GM12878 (cell line): ENCODE data around the gene C17orf50. TPM values are rescaled to one million over a fixed set of nuclear protein-coding genes. Genes with fewer than 3 reads are reported as not detected.

Source experiments
- ATAC-seq: fragments of 200-7000 bp; cut with Tn5 transposase; 3 replicates; pipeline ENCODE4 v1.9.1; 2020; ENCODE audit warnings: mild to moderate bottlenecking, moderate library complexity
- BruUV-seq: library from RNA; stranded (reverse); fragments of 400-500 nt; replicated peaks from 2 replicates; lab custom pipeline; 2021; lab: Mats Ljungman, UMichigan
- CTCF ChIA-PET: fragments of 300-600 bp; sonication (Branson Sonifier 250); formaldehyde crosslinking; extraction: SDS; loops from one replicate; lab custom pipeline; 2021; ENCODE audit warnings: inconsistent platforms; lab: Yijun Ruan, JAX
- POLR2A ChIA-PET: fragments of 350-600 bp; formaldehyde crosslinking; extraction: SDS; loops from one replicate; lab custom pipeline; 2021; ENCODE audit warnings: inconsistent platforms; lab: Charles Lee
- RAD21 ChIA-PET: fragments of 300-600 bp; sonication (Branson Sonifier 250); formaldehyde crosslinking; loops from one replicate; lab custom pipeline; 2023; ENCODE audit warnings: antibody characterized with exemption; ENCODE audit not compliant: unreplicated experiment; lab: Charles Lee
- SMC1A ChIA-PET: fragments of 300-600 bp; sonication (Branson Sonifier 250); formaldehyde crosslinking; loops from one replicate; lab custom pipeline; 2023; ENCODE audit not compliant: unreplicated experiment, uncharacterized antibody; lab: Charles Lee
- DNase-seq: peaks from one replicate; pipeline ENCODE4 v3.0.0-alpha.2; 2011; ENCODE audit warnings: low read depth, low spot score
- FAIRE-seq: peaks from 3 replicates; lab custom pipeline; 2011; peaks lifted over from hg19 to GRCh38; lab: Jason Lieb, UNC
- H2AFZ ChIP-seq: 2 replicates; pipeline ENCODE4 v1.6.0; 2011; ENCODE audit warnings: low read depth, low read length, control low read depth; ENCODE audit not compliant: control insufficient read depth
- H3K27ac ChIP-seq: 2 replicates; pipeline ENCODE4 v1.5.1; 2011; ENCODE audit warnings: control low read depth; ENCODE audit not compliant: control insufficient read depth, insufficient read depth
- H3K27me3 ChIP-seq, 2 experiments: replicated peaks in 1 of 2; 2 replicates each; pipeline versions ENCODE4 v1.6.0 to v1.6.1; 2011; ENCODE audit warnings: low read length in 1 of 2; ENCODE audit not compliant: control insufficient read depth in 2 of 2, insufficient read depth in 2 of 2
- H3K36me3 ChIP-seq, 2 experiments: 2 replicates each; pipeline ENCODE4 v1.5.1; 2011; ENCODE audit warnings: low read length in 1 of 2; ENCODE audit not compliant: control insufficient read depth in 2 of 2, insufficient read depth in 2 of 2
- H3K4me1 ChIP-seq: 2 replicates; pipeline ENCODE4 v1.6.1; 2011; ENCODE audit warnings: mild to moderate bottlenecking, low read length, moderate library complexity, mixed read lengths; ENCODE audit not compliant: control insufficient read depth, insufficient read depth
- H3K4me2 ChIP-seq: 2 replicates; pipeline ENCODE4 v1.6.0; 2011; ENCODE audit warnings: control low read depth; ENCODE audit not compliant: control insufficient read depth, insufficient read depth
- H3K4me3 ChIP-seq: fragments of 200-600 bp; sonication (generic); 2 replicates; pipeline ENCODE4 v1.5.1; 2016
- H3K79me2 ChIP-seq: 2 replicates; pipeline ENCODE4 v1.6.0; 2011; ENCODE audit warnings: low read length; ENCODE audit not compliant: control insufficient read depth, insufficient read depth
- H3K9ac ChIP-seq: 2 replicates; pipeline ENCODE4 v1.8.0; 2011; ENCODE audit warnings: low read length, control low read depth, mixed read lengths; ENCODE audit not compliant: control insufficient read depth, insufficient read depth
- H3K9me3 ChIP-seq: replicated peaks from 3 replicates; pipeline ENCODE4 v1.5.1; 2011; ENCODE audit warnings: mild to moderate bottlenecking, low read length; ENCODE audit not compliant: control insufficient read depth, insufficient read depth
- H4K20me1 ChIP-seq: 2 replicates; pipeline ENCODE4 v1.6.0; 2011; ENCODE audit not compliant: control insufficient read depth, insufficient read depth
- CEBPB ChIP-seq, 2 experiments: fragments of 150-350 bp in 1 of 2; IDR thresholded peaks; 2 replicates each; pipeline ENCODE4 v1.6.1; 2012 to 2014; ENCODE audit warnings: low read depth in 2 of 2, low read length in 2 of 2, borderline replicate concordance in 1 of 2, inconsistent platforms in 1 of 2
- GATAD2B ChIP-seq: fragments of 450-650 bp; conservative IDR thresholded peaks from 2 replicates; pipeline ENCODE4 v1.6.1; 2017; ENCODE audit warnings: low read depth, mild to moderate bottlenecking, moderate library complexity
- HDAC2 ChIP-seq: fragments of 200-600 bp; sonication (generic); IDR thresholded peaks from 2 replicates; pipeline ENCODE4 v1.6.1; 2017
- MEF2B ChIP-seq: fragments of 450-650 bp; IDR thresholded peaks from 2 replicates; pipeline ENCODE4 v1.6.1; 2018; ENCODE audit warnings: mild to moderate bottlenecking, moderate library complexity; ENCODE audit not compliant: partially characterized antibody, poor library complexity, severe bottlenecking
- MXI1 ChIP-seq: fragments of 150-350 bp; IDR thresholded peaks from 2 replicates; pipeline ENCODE4 v1.6.1; 2011; ENCODE audit warnings: low read depth, mild to moderate bottlenecking, inconsistent platforms, low read length, improper control_type of control experiment
- NFIC ChIP-seq: IDR thresholded peaks from 2 replicates; pipeline ENCODE4 v1.6.1; 2012; ENCODE audit warnings: low read depth, mild to moderate bottlenecking, inconsistent platforms, low read length, moderate library complexity
- PAX8 ChIP-seq: fragments of 450-650 bp; IDR thresholded peaks from 2 replicates; pipeline ENCODE4 v1.6.1; 2017; ENCODE audit warnings: mild to moderate bottlenecking, moderate library complexity
- YBX1 ChIP-seq: fragments of 450-650 bp; IDR thresholded peaks from 2 replicates; pipeline ENCODE4 v1.6.1; 2016; ENCODE audit warnings: antibody characterized with exemption
- ZNF217 ChIP-seq: fragments of 450-650 bp; IDR thresholded peaks from 2 replicates; pipeline ENCODE4 v1.6.1; 2017; ENCODE audit warnings: antibody characterized with exemption, mild to moderate bottlenecking
- WGBS: methylation state at CpG from one replicate; pipeline ENCODE4 v1.1.6; 2016; ENCODE audit warnings: low lambda C conversion rate; ENCODE audit not compliant: insufficient replicate concordance, insufficient coverage; ENCODE audit errors: missing lambda C conversion rate; 5-methylcytosine and 5-hydroxymethylcytosine counted together
- in situ Hi-C: fragments of 300-500 bp; cut with MboI; formaldehyde crosslinking; loops from 9 replicates; pipeline ENCODE4 v1.14.3; 2018; ENCODE audit warnings: mixed read lengths
- intact Hi-C: fragments of 100-400 bp; cut with micrococcal nuclease; formaldehyde crosslinking; loops from one replicate; pipeline ENCODE4 v1.14.2; 2022; ENCODE audit not compliant: unreplicated experiment
- polyA plus RNA-seq, 11 experiments: library from polyadenylated mRNA; depleted of rRNA in 4 of 11; unstranded in 6 of 11; stranded (reverse) in 5 of 11; fragments of >200 nt; fragmentation: Nextera tagmentation in 4 of 11; fragmentation: Illumina TruSeq in 1 of 11; extraction: Ambion mirVana in 4 of 11; extraction: Trizol in 1 of 11; gene quantifications; 1 replicate in 1 of 11; 2 replicates in 10 of 11; pipeline versions ENCODE4 v1.2.1 to v1.2.3, GENCODE V29; 2011 to 2016; ENCODE audit warnings: inconsistent platforms in 2 of 11, missing spikeins in 2 of 11, low read depth in 1 of 11
- total RNA-seq, 4 experiments: library from RNA; depleted of rRNA in 3 of 4; stranded (reverse); fragments of >200 nt in 3 of 4; fragmentation: Illumina TruSeq in 1 of 4; extraction: Trizol in 1 of 4; gene quantifications; 2 replicates each; pipeline versions ENCODE4 v1.2.1 to v1.2.3, GENCODE V29; 2013 to 2021
- TF ChIP-seq, protein P1 (sequence below): fragments of 450-650 bp; IDR thresholded peaks from 2 replicates; pipeline ENCODE4 v1.6.1; 2017; ENCODE audit warnings: mild to moderate bottlenecking
- TF ChIP-seq, protein P2 (sequence below): IDR thresholded peaks from 2 replicates; pipeline ENCODE4 v1.6.1; 2012; ENCODE audit warnings: improper control_type of control experiment, low read depth, low read length; ENCODE audit not compliant: insufficient replicate concordance
- TF ChIP-seq, protein P3 (sequence below): fragments of 450-650 bp; IDR thresholded peaks from 2 replicates; pipeline ENCODE4 v1.6.1; 2016; ENCODE audit warnings: mild to moderate bottlenecking, moderate library complexity, borderline replicate concordance

C17orf50 gene
- total and polyA plus RNA-seq, 10 of the 15 experiments (the other 5 are each of a cell fraction or from before 2014, with no cell fraction given) = 0.16 TPM; not detected in 9

DNA sequence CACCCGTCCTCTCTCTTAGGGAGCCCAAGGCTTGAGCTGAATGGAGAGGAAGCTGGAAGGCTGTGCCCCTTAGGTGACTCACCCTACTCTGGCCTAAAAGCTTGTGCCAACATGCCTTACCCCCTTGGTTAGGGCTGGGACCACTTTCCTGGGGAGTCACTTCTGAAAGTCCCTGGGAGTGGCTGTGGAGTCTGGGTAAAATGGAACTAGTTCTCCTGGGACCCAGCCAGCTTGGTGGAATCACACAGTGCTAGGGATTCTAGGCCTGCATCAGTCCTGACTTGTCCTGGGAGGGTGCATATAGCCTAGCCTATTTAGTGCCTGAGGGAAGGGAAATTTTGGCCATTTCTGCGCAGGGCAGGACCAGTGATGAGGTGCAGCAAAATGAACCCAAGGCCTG, 24.2 kb downstream of the C17orf50 start:
- H3K4me3 ChIP-seq = no peak overlapping the region
- no TSS peak for BruUV-seq
- ATAC-seq (no peak), FAIRE-seq (no peak), DNase-seq (no peak)
- no peak overlapping the region for H2AFZ ChIP-seq
- no peak overlapping the region for H3K4me2 ChIP-seq
- H3K4me1 ChIP-seq = no peaks in the 10 kb centered on the region
- H3K9me3 ChIP-seq = no peaks in the 10 kb centered on the region
- WGBS = 86% methylated on average over 2 of the region's 2 CpGs
- no peaks in the 10 kb centered on the region for H3K36me3 ChIP-seq
- ChIA-PET CTCF (interaction anchor here (2.1 kb wide), 1 partner anchor 21 kb away, joined by 12 read pairs; no protein-coding TSS in a partner anchor), SMC1A (no interaction called here), RAD21 (no interaction called here), POLR2A (no interaction called here)
- in situ Hi-C loops = no loop called here
- intact Hi-C loops = no loop called here
- no peak overlapping the region for H3K27ac ChIP-seq
- no peaks in the 10 kb centered on the region for H4K20me1 ChIP-seq
- H3K79me2 ChIP-seq = no peaks in the 10 kb centered on the region
- peaks cover 2 to 6% of the 10 kb centered on the region in 2 experiments; a peak in 2 of 4 replicates for H3K27me3 ChIP-seq
- no peak overlapping the region for H3K9ac ChIP-seq
- TF ChIP-seq HDAC2 (no peak), ZNF217 (no peak), MXI1 (no peak), NFIC (no peak), GATAD2B (no peak), PAX8 (no peak), CEBPB (IDR thresholded peaks at IDR 0.05; ENCODE audit: borderline replicate concordance in 1 of 2, low read depth in 2 of 2, low read length in 2 of 2) (no peak), YBX1 (no peak), MEF2B (no peak)
- TF ChIP-seq, protein P1, sequence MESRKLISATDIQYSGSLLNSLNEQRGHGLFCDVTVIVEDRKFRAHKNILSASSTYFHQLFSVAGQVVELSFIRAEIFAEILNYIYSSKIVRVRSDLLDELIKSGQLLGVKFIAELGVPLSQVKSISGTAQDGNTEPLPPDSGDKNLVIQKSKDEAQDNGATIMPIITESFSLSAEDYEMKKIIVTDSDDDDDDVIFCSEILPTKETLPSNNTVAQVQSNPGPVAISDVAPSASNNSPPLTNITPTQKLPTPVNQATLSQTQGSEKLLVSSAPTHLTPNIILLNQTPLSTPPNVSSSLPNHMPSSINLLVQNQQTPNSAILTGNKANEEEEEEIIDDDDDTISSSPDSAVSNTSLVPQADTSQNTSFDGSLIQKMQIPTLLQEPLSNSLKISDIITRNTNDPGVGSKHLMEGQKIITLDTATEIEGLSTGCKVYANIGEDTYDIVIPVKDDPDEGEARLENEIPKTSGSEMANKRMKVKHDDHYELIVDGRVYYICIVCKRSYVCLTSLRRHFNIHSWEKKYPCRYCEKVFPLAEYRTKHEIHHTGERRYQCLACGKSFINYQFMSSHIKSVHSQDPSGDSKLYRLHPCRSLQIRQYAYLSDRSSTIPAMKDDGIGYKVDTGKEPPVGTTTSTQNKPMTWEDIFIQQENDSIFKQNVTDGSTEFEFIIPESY = no peak
- TF ChIP-seq, protein P2, sequence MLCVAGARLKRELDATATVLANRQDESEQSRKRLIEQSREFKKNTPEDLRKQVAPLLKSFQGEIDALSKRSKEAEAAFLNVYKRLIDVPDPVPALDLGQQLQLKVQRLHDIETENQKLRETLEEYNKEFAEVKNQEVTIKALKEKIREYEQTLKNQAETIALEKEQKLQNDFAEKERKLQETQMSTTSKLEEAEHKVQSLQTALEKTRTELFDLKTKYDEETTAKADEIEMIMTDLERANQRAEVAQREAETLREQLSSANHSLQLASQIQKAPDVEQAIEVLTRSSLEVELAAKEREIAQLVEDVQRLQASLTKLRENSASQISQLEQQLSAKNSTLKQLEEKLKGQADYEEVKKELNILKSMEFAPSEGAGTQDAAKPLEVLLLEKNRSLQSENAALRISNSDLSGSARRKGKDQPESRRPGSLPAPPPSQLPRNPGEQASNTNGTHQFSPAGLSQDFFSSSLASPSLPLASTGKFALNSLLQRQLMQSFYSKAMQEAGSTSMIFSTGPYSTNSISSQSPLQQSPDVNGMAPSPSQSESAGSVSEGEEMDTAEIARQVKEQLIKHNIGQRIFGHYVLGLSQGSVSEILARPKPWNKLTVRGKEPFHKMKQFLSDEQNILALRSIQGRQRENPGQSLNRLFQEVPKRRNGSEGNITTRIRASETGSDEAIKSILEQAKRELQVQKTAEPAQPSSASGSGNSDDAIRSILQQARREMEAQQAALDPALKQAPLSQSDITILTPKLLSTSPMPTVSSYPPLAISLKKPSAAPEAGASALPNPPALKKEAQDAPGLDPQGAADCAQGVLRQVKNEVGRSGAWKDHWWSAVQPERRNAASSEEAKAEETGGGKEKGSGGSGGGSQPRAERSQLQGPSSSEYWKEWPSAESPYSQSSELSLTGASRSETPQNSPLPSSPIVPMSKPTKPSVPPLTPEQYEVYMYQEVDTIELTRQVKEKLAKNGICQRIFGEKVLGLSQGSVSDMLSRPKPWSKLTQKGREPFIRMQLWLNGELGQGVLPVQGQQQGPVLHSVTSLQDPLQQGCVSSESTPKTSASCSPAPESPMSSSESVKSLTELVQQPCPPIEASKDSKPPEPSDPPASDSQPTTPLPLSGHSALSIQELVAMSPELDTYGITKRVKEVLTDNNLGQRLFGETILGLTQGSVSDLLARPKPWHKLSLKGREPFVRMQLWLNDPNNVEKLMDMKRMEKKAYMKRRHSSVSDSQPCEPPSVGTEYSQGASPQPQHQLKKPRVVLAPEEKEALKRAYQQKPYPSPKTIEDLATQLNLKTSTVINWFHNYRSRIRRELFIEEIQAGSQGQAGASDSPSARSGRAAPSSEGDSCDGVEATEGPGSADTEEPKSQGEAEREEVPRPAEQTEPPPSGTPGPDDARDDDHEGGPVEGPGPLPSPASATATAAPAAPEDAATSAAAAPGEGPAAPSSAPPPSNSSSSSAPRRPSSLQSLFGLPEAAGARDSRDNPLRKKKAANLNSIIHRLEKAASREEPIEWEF = no peak
- TF ChIP-seq, protein P3, sequence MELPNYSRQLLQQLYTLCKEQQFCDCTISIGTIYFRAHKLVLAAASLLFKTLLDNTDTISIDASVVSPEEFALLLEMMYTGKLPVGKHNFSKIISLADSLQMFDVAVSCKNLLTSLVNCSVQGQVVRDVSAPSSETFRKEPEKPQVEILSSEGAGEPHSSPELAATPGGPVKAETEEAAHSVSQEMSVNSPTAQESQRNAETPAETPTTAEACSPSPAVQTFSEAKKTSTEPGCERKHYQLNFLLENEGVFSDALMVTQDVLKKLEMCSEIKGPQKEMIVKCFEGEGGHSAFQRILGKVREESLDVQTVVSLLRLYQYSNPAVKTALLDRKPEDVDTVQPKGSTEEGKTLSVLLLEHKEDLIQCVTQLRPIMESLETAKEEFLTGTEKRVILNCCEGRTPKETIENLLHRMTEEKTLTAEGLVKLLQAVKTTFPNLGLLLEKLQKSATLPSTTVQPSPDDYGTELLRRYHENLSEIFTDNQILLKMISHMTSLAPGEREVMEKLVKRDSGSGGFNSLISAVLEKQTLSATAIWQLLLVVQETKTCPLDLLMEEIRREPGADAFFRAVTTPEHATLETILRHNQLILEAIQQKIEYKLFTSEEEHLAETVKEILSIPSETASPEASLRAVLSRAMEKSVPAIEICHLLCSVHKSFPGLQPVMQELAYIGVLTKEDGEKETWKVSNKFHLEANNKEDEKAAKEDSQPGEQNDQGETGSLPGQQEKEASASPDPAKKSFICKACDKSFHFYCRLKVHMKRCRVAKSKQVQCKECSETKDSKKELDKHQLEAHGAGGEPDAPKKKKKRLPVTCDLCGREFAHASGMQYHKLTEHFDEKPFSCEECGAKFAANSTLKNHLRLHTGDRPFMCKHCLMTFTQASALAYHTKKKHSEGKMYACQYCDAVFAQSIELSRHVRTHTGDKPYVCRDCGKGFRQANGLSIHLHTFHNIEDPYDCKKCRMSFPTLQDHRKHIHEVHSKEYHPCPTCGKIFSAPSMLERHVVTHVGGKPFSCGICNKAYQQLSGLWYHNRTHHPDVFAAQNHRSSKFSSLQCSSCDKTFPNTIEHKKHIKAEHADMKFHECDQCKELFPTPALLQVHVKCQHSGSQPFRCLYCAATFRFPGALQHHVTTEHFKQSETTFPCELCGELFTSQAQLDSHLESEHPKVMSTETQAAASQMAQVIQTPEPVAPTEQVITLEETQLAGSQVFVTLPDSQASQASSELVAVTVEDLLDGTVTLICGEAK = no peak
